Neural cell (in vitro differentiated cells): ENCODE data around the gene TNS1. TPM values are rescaled to one million over a fixed set of nuclear protein-coding genes. Genes with fewer than 3 reads are reported as not detected.

Experiments used
- H2AFZ ChIP-seq: fragments of 200-600, 300-800 bp; sonication (generic), shearing (Covaris generic); 2 replicates; pipeline ENCODE4 v1.6.0; 2014; ENCODE audit warnings: low read depth, mild to moderate bottlenecking, antibody characterized with exemption, low read length, moderate library complexity
- H3F3A ChIP-seq: fragments of 200-600 bp; shearing (Covaris generic); 2 replicates; pipeline ENCODE4 v1.6.1; 2016; ENCODE audit warnings: mild to moderate bottlenecking, moderate library complexity, mixed read lengths, antibody characterized with exemption, low read length; ENCODE audit not compliant: insufficient read depth, poor library complexity, severe bottlenecking
- H3K27ac ChIP-seq: fragments of 200-600, 300-800 bp; sonication (generic), shearing (Covaris generic); 2 replicates; pipeline ENCODE4 v1.5.1; 2014; ENCODE audit warnings: mild to moderate bottlenecking, low read length, moderate library complexity
- H3K27me3 ChIP-seq: fragments of 300-800, 200-600 bp; sonication (generic), shearing (Covaris generic); 2 replicates; pipeline ENCODE4 v1.6.0; 2014; ENCODE audit warnings: mild to moderate bottlenecking, low read depth, low read length, moderate library complexity; ENCODE audit not compliant: insufficient read depth
- H3K36me3 ChIP-seq: fragments of 300-800, 200-600 bp; sonication (generic), shearing (Covaris generic); 2 replicates; pipeline ENCODE4 v1.5.1; 2014; ENCODE audit warnings: mild to moderate bottlenecking, antibody characterized with exemption, low read length, moderate library complexity; ENCODE audit not compliant: insufficient read depth
- H3K4me2 ChIP-seq: fragments of 300-800, 200-600 bp; sonication (generic), shearing (Covaris generic); 2 replicates; pipeline ENCODE4 v1.6.0; 2014; ENCODE audit warnings: mild to moderate bottlenecking, low read length
- H3K4me3 ChIP-seq: fragments of 300-800, 200-600 bp; sonication (generic), shearing (Covaris generic); 2 replicates; pipeline ENCODE4 v1.5.1; 2014; ENCODE audit warnings: mild to moderate bottlenecking, low read length, moderate library complexity
- H3K79me2 ChIP-seq: fragments of 200-600 bp; shearing (Covaris generic); replicated peaks from 2 replicates; pipeline ENCODE4 v1.6.0; 2014; ENCODE audit warnings: mild to moderate bottlenecking, low read length, moderate library complexity; ENCODE audit not compliant: insufficient read depth
- H3K9ac ChIP-seq: fragments of 300-800, 200-600 bp; sonication (generic), shearing (Covaris generic); 2 replicates; pipeline ENCODE4 v1.6.1; 2016; ENCODE audit warnings: mild to moderate bottlenecking, low read length, mixed read lengths
- H3K9me2 ChIP-seq: fragments of 200-600 bp; shearing (Covaris generic); 2 replicates; pipeline ENCODE4 v1.6.1; 2016; ENCODE audit warnings: mild to moderate bottlenecking, low read length, mixed read lengths; ENCODE audit not compliant: insufficient read depth
- H3K9me3 ChIP-seq: fragments of 200-600, 300-800 bp; sonication (generic), shearing (Covaris generic); 2 replicates; pipeline ENCODE4 v1.6.1; 2016; ENCODE audit warnings: mild to moderate bottlenecking, mixed run types, low read length, moderate library complexity, mixed read lengths
- H4K20me1 ChIP-seq: fragments of 200-600 bp; shearing (Covaris generic); 2 replicates; pipeline ENCODE4 v1.6.1; 2016; ENCODE audit warnings: mild to moderate bottlenecking, mixed run types; ENCODE audit not compliant: insufficient read depth
- EP300 ChIP-seq: fragments of 450-650 bp; conservative IDR thresholded peaks from 2 replicates; pipeline ENCODE4 v1.6.1; 2014; ENCODE audit warnings: antibody characterized with exemption, mild to moderate bottlenecking, moderate library complexity; ENCODE audit not compliant: poor library complexity, severe bottlenecking
- EZH2 ChIP-seq: fragments of 200-600, 300-800 bp; shearing (Covaris generic), sonication (generic); IDR thresholded peaks from 2 replicates; pipeline ENCODE4 v1.6.1; 2014; ENCODE audit warnings: antibody characterized with exemption, low read length, borderline replicate concordance, mild to moderate bottlenecking; ENCODE audit not compliant: insufficient read depth, poor library complexity, severe bottlenecking
- MXI1 ChIP-seq: fragments of 450-650 bp; conservative IDR thresholded peaks from 2 replicates; pipeline ENCODE4 v1.6.1; 2014; ENCODE audit warnings: antibody characterized with exemption, mild to moderate bottlenecking; ENCODE audit not compliant: poor library complexity, severe bottlenecking
- POLR2AphosphoS5 ChIP-seq: IDR thresholded peaks from 2 replicates; pipeline ENCODE4 v1.6.1; 2012
- RAD21 ChIP-seq: fragments of 450-650 bp; conservative IDR thresholded peaks from 2 replicates; pipeline ENCODE4 v1.6.1; 2014; ENCODE audit warnings: antibody characterized with exemption, mild to moderate bottlenecking, moderate library complexity
- SMC3 ChIP-seq: fragments of 450-650 bp; conservative IDR thresholded peaks from 2 replicates; pipeline ENCODE4 v1.6.1; 2014; ENCODE audit warnings: antibody characterized with exemption, mild to moderate bottlenecking, moderate library complexity; ENCODE audit not compliant: poor library complexity
- TAF1 ChIP-seq: IDR thresholded peaks from 2 replicates; pipeline ENCODE4 v1.6.1; 2012; ENCODE audit warnings: low read depth
- polyA plus RNA-seq: library from polyadenylated mRNA; depleted of rRNA; stranded (reverse); fragments of >200 nt; gene quantifications from 2 replicates; pipeline ENCODE4 v1.2.3, GENCODE V29; 2014
- TF ChIP-seq, protein P1 (sequence below): IDR thresholded peaks from 2 replicates; pipeline ENCODE4 v1.6.1; 2012; ENCODE audit warnings: borderline replicate concordance
- TF ChIP-seq, protein P2 (sequence below): fragments of 450-650 bp; IDR thresholded peaks from 2 replicates; pipeline ENCODE4 v1.5.1; 2014; ENCODE audit warnings: antibody characterized with exemption, mild to moderate bottlenecking, moderate library complexity; ENCODE audit not compliant: poor library complexity, severe bottlenecking

The TNS1 gene
- polyA plus RNA-seq, 1 donor from 2014 or later = 1.5 TPM

DNA sequence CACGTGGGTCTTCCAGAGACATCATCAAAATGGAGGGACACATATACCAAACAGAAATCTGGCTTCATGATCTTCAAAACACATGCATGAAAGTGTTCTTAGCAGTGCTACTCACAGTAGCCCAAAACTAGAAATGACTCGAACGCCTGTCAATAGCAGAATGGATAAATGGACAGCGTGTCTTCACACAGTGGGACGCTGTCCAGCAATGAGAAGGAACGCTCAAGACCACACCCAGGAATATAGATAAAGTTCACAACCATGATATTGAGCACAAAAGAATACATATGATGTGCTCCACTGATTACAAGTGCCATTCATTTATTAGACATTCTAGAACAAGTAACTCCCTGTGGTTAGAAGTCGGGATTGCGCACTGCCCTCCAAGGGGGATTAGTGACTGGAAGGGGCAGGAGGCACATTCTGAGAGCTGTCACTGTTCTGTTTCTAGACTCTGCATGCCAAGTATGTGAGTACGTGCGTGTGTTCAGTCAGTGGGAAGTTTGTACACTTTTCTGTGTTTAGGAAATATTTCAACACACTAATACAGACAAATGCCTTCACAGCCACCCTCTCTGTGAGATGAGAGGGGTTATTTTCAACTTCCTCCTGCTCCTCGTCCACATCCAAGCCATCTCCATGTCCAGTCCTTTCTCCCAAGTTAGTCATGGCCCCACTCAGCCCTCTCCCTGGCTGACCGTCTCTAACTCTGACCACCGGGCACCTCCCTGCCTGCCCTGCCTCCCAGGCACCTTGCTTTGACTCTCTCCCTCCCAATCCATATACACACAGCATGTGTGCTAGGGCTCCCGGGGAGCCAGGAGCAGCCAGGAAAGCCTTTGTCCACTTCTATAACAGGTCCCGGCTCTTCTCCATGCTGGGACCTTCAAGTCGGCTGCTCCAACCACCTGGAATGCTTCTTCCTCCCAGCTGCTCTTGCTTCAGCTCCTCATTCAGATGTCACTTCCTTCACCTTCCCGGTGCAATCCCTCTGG is 26.9 kb upstream of the TNS1 start:
- Histone ChIP-seq H3K79me2 (no peaks in the 10 kb centered on the region), H3F3A (no peaks in the 10 kb centered on the region), H3K9me3 (no peaks in the 10 kb centered on the region), H2AFZ (no peak overlapping the region), H3K4me2 (no peak overlapping the region), H4K20me1 (no peaks in the 10 kb centered on the region), H3K36me3 (no peaks in the 10 kb centered on the region), H3K27ac (no peak overlapping the region), H3K4me3 (no peak overlapping the region), H3K27me3 (peaks cover 19% of the 10 kb centered on the region), H3K9me2 (no peaks in the 10 kb centered on the region), H3K9ac (no peak overlapping the region)
- TF ChIP-seq, protein P1, sequence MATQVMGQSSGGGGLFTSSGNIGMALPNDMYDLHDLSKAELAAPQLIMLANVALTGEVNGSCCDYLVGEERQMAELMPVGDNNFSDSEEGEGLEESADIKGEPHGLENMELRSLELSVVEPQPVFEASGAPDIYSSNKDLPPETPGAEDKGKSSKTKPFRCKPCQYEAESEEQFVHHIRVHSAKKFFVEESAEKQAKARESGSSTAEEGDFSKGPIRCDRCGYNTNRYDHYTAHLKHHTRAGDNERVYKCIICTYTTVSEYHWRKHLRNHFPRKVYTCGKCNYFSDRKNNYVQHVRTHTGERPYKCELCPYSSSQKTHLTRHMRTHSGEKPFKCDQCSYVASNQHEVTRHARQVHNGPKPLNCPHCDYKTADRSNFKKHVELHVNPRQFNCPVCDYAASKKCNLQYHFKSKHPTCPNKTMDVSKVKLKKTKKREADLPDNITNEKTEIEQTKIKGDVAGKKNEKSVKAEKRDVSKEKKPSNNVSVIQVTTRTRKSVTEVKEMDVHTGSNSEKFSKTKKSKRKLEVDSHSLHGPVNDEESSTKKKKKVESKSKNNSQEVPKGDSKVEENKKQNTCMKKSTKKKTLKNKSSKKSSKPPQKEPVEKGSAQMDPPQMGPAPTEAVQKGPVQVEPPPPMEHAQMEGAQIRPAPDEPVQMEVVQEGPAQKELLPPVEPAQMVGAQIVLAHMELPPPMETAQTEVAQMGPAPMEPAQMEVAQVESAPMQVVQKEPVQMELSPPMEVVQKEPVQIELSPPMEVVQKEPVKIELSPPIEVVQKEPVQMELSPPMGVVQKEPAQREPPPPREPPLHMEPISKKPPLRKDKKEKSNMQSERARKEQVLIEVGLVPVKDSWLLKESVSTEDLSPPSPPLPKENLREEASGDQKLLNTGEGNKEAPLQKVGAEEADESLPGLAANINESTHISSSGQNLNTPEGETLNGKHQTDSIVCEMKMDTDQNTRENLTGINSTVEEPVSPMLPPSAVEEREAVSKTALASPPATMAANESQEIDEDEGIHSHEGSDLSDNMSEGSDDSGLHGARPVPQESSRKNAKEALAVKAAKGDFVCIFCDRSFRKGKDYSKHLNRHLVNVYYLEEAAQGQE = no peak

DNA sequence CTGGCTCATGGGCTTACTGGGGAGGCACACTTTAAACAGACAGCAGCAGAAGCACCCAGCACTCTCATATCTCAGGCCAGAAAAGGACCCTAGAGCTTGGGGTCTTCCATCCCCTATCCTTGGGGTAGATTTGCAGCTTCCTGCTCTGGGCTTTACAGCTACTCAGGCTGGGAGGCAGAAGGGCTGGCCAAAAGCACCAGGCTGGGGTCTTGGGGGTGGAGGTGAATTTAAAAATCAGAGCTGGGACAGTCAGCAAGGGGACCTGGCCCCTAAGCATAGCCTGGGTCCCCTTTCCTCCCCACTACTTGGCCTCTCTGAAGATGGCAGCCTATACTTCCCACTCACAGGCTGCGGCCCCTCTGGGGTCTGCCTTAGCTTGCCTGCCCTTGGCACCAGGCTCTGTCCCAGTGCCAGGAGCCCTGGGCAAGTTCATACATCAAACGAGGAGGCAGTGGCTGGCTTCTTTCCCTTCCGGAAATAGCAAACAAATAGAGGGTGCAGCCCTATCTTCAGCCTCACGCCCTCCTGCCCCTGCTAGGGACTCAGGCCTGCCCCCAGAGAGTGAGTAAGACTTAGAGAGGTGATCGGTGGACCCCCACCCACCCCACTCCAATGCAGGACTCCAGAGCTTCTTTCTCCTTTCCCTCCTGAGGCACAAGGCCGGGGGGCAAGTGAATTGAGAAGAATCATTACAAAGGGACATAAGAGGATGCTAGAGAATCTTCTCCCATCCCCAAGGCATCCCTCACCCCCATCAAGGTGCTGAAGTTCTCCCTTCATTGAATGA is 26.0 kb upstream of the TNS1 start:
- Histone ChIP-seq H3K9ac (no peak overlapping the region), H3K36me3 (no peaks in the 10 kb centered on the region), H3K27me3 (peaks cover 10% of the 10 kb centered on the region), H3K4me2 (no peak overlapping the region), H3K79me2 (no peaks in the 10 kb centered on the region), H3K27ac (no peak overlapping the region), H3K9me3 (no peaks in the 10 kb centered on the region), H3F3A (no peaks in the 10 kb centered on the region), H2AFZ (no peak overlapping the region), H3K9me2 (no peaks in the 10 kb centered on the region), H4K20me1 (no peaks in the 10 kb centered on the region), H3K4me3 (no peak overlapping the region)
- TF ChIP-seq TAF1 = no peak
- no peak for TF ChIP-seq EP300
- no peak for TF ChIP-seq RAD21
- no peak for TF ChIP-seq EZH2
- no peak for TF ChIP-seq POLR2AphosphoS5
- TF ChIP-seq, protein P1 = no peak
- TF ChIP-seq SMC3 = no peak
- TF ChIP-seq, protein P2, sequence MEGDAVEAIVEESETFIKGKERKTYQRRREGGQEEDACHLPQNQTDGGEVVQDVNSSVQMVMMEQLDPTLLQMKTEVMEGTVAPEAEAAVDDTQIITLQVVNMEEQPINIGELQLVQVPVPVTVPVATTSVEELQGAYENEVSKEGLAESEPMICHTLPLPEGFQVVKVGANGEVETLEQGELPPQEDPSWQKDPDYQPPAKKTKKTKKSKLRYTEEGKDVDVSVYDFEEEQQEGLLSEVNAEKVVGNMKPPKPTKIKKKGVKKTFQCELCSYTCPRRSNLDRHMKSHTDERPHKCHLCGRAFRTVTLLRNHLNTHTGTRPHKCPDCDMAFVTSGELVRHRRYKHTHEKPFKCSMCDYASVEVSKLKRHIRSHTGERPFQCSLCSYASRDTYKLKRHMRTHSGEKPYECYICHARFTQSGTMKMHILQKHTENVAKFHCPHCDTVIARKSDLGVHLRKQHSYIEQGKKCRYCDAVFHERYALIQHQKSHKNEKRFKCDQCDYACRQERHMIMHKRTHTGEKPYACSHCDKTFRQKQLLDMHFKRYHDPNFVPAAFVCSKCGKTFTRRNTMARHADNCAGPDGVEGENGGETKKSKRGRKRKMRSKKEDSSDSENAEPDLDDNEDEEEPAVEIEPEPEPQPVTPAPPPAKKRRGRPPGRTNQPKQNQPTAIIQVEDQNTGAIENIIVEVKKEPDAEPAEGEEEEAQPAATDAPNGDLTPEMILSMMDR = no peak
- TF ChIP-seq MXI1 = no peak
